Calu3 (cell line): ENCODE measurements around the gene CACNA1C. TPM values are rescaled to one million over a fixed set of nuclear protein-coding genes. Genes with fewer than 3 reads are reported as not detected.

Experiments used
- BruUV-seq: library from RNA; stranded (reverse); fragments of 400-500 nt; replicated peaks from 2 replicates; lab custom pipeline; 2021; lab: Mats Ljungman, UMichigan
- CTCF ChIA-PET: fragments of 300-600 bp; sonication (Branson Sonifier 250); formaldehyde crosslinking; loops from one replicate; lab custom pipeline; 2022; ENCODE audit warnings: antibody characterized with exemption; lab: Charles Lee
- DNase-seq: peaks from one replicate; pipeline ENCODE4 v3.0.0; 2022
- H3K27ac Mint-ChIP-seq: one replicate; pipeline ENCODE4 v1.8.0; 2022; ENCODE audit warnings: mixed read lengths; ENCODE audit not compliant: unreplicated experiment
- H3K27me3 Mint-ChIP-seq: one replicate; pipeline ENCODE4 v1.8.0; 2022; ENCODE audit warnings: mixed read lengths; ENCODE audit not compliant: unreplicated experiment
- H3K36me3 Mint-ChIP-seq: one replicate; pipeline ENCODE4 v1.8.0; 2022; ENCODE audit warnings: mild to moderate bottlenecking, moderate library complexity, mixed read lengths; ENCODE audit not compliant: insufficient read depth, unreplicated experiment
- H3K4me1 Mint-ChIP-seq: one replicate; pipeline ENCODE4 v1.8.0; 2022; ENCODE audit warnings: mild to moderate bottlenecking, low read depth, mixed read lengths; ENCODE audit not compliant: unreplicated experiment
- H3K4me3 Mint-ChIP-seq: one replicate; pipeline ENCODE4 v1.8.0; 2022; ENCODE audit warnings: mild to moderate bottlenecking, low read depth, moderate library complexity, mixed read lengths; ENCODE audit not compliant: unreplicated experiment
- H3K9me3 Mint-ChIP-seq: one replicate; pipeline ENCODE4 v1.8.0; 2022; ENCODE audit warnings: low read depth, mixed read lengths; ENCODE audit not compliant: unreplicated experiment
- intact Hi-C: fragments of 100-400 bp; cut with micrococcal nuclease; formaldehyde crosslinking; loops from one replicate; pipeline ENCODE4 v1.10.0; 2022; ENCODE audit not compliant: unreplicated experiment
- total RNA-seq: library from RNA; stranded (reverse); gene quantifications from 2 replicates; pipeline ENCODE4 v1.2.3, GENCODE V29; 2022
- TF ChIP-seq, protein P1 (sequence below): fragments of 200-600 bp; IDR thresholded peaks from one replicate; pipeline ENCODE4 v1.8.0; 2022; ENCODE audit warnings: antibody characterized with exemption; ENCODE audit not compliant: unreplicated experiment

CACNA1C gene
- total RNA-seq, 1 experiment from 2014 or later = not detected

DNA sequence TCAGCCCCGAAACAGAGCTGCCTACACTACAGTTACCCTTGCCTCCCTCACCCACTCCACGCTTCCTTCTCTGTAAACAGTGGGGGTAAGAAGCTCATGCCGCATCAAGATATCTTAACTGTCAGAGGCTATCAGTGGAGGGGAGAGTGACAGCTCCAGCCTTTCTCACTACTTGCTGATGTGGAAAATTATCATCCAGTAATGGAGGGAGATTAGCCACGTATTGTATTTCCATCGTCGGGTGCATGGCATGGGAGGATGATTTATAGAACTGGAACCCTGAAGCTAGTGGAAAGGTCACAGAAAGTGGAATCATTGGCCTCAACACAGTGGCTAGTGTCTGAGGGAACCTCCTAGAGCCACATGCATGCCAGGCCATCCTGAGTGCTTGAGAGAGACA is 471.1 kb downstream of the CACNA1C start:
- BruUV-seq = no TSS peak
- DNase-seq = no peak
- TF ChIP-seq, protein P1, sequence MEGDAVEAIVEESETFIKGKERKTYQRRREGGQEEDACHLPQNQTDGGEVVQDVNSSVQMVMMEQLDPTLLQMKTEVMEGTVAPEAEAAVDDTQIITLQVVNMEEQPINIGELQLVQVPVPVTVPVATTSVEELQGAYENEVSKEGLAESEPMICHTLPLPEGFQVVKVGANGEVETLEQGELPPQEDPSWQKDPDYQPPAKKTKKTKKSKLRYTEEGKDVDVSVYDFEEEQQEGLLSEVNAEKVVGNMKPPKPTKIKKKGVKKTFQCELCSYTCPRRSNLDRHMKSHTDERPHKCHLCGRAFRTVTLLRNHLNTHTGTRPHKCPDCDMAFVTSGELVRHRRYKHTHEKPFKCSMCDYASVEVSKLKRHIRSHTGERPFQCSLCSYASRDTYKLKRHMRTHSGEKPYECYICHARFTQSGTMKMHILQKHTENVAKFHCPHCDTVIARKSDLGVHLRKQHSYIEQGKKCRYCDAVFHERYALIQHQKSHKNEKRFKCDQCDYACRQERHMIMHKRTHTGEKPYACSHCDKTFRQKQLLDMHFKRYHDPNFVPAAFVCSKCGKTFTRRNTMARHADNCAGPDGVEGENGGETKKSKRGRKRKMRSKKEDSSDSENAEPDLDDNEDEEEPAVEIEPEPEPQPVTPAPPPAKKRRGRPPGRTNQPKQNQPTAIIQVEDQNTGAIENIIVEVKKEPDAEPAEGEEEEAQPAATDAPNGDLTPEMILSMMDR = no peak
- peaks cover 79% of the 10 kb centered on the region for H3K27me3 Mint-ChIP-seq
- peaks cover 6% of the 10 kb centered on the region for H3K36me3 Mint-ChIP-seq
- H3K4me3 Mint-ChIP-seq = no peak overlapping the region
- no peaks in the 10 kb centered on the region for H3K9me3 Mint-ChIP-seq
- intact Hi-C loops = no loop called here
- no peaks in the 10 kb centered on the region for H3K4me1 Mint-ChIP-seq
- no peak overlapping the region for H3K27ac Mint-ChIP-seq
- CTCF ChIA-PET = no interaction called here

DNA sequence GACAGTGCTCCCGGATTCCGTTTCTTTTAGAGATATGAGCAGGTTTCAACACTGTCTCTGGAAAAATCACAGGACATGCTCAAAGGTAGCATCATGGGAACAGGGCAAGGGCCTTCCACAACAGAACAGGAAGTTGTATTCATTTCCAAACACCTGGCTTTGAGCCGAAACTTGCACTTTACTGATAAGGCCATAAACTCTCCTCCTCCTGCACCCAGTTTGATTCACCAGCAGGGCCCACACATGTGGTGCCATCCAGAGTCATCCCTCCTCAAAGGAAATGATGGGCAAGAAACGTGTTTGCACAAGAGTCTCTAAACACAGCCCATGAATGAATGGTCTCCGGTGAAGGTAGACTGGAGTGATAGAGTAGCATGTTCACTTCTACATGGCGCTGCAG is 473.6 kb downstream of the CACNA1C start:
- Mint-ChIP-seq H3K4me1 (no peaks in the 10 kb centered on the region), H3K4me3 (no peak overlapping the region), H3K9me3 (no peaks in the 10 kb centered on the region), H3K27me3 (peaks cover 95% of the 10 kb centered on the region), H3K27ac (no peak overlapping the region), H3K36me3 (peaks cover 6% of the 10 kb centered on the region)
- intact Hi-C loops = no loop called here
- CTCF ChIA-PET = no interaction called here
- BruUV-seq = no TSS peak
- TF ChIP-seq, protein P1 = no peak
- no peak for DNase-seq

DNA sequence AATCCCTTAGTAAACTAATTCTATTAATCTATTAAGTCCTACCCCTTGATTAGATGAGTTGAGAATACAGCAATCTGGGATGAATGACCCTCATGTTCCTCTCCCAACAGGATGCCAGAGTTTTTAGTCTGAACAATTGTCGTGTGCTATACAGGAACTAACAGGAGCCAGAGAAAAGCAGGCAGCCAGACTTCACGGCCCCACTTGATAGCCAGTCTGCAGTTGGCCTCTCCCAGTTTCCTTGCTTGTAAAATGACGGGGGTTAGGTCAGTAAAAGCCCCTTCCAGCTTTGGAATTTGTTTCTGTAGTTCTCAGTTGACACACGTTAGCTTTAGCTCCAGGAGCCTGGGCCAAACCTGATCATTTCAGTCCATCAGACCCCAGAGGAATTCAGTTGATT is 475.2 kb downstream of the CACNA1C start:
- Mint-ChIP-seq H3K27ac (no peak overlapping the region), H3K36me3 (no peaks in the 10 kb centered on the region), H3K4me3 (no peak overlapping the region), H3K4me1 (no peaks in the 10 kb centered on the region), H3K9me3 (no peaks in the 10 kb centered on the region), H3K27me3 (peaks cover 95% of the 10 kb centered on the region)
- intact Hi-C loops = no loop called here
- TF ChIP-seq, protein P1 = no peak
- CTCF ChIA-PET = no interaction called here
- BruUV-seq = no TSS peak
- DNase-seq = no peak

DNA sequence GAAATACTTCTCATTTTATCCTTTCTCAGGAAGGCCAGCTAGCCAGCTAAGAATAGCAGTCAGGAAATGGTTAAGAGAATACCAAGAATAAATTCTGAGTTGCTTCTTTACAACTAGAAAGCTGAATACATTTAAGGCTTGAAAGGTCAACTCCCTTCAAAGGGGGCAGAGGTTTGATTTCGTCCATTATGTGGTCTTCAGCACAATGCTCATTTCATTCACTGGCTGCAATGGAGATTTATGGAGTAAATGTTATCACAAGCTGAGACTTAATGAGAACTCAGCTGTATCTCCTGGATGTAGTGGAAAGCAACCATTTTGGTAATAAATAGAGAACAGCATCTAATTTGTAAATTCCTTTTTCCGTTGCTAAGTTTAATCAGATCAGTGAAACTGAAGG is 477.0 kb downstream of the CACNA1C start:
- Mint-ChIP-seq H3K27ac (no peak overlapping the region), H3K9me3 (no peaks in the 10 kb centered on the region), H3K36me3 (no peaks in the 10 kb centered on the region), H3K27me3 (peaks cover 95% of the 10 kb centered on the region), H3K4me3 (no peak overlapping the region), H3K4me1 (no peaks in the 10 kb centered on the region)
- TF ChIP-seq, protein P1 = no peak
- no peak for DNase-seq
- intact Hi-C loops = no loop called here
- CTCF ChIA-PET = no interaction called here
- BruUV-seq = no TSS peak
